Measurements from ENCODE around the gene SYTL3. TPM values are rescaled to one million over a fixed set of nuclear protein-coding genes. Genes with fewer than 3 reads are reported as not detected.
A peak's percentile ranks its signal among the peaks of the same experiment; 100 is the strongest.
"Not testable (repeated sequence)": the region's sequence is repeated elsewhere in the genome, so short reads cannot be mapped to it uniquely, and the experiment has no call there.

The SYTL3 gene
- total RNA-seq, 2 experiments from 2014 or later = 106 to 112 TPM

GRCh38 chr6:158648682-158649131, 1.1 kb upstream of the SYTL3 start:
- no peaks in the 10 kb centered on the region for H3K27me3 Mint-ChIP-seq
- H3K9me3 Mint-ChIP-seq (ENCODE audit: low read depth) = no peaks in the 10 kb centered on the region
- H3K27ac Mint-ChIP-seq = peak overlapping the region; percentile 96
- peak; percentile 9 for ATAC-seq
- peaks cover 65% of the 10 kb centered on the region for H3K4me1 Mint-ChIP-seq
- CTCF ChIA-PET = interaction anchor here (1.0 to 1.9 kb wide), 6 partner anchors 11 to 434 kb away, joined by 3 to 7 read pairs (median 4); no protein-coding TSS in a partner anchor
- peaks cover 37% of the 10 kb centered on the region for H3K36me3 Mint-ChIP-seq
- H3K4me3 Mint-ChIP-seq = peak overlapping the region; percentile 25
- peak; percentile 59 for DNase-seq

DNA sequence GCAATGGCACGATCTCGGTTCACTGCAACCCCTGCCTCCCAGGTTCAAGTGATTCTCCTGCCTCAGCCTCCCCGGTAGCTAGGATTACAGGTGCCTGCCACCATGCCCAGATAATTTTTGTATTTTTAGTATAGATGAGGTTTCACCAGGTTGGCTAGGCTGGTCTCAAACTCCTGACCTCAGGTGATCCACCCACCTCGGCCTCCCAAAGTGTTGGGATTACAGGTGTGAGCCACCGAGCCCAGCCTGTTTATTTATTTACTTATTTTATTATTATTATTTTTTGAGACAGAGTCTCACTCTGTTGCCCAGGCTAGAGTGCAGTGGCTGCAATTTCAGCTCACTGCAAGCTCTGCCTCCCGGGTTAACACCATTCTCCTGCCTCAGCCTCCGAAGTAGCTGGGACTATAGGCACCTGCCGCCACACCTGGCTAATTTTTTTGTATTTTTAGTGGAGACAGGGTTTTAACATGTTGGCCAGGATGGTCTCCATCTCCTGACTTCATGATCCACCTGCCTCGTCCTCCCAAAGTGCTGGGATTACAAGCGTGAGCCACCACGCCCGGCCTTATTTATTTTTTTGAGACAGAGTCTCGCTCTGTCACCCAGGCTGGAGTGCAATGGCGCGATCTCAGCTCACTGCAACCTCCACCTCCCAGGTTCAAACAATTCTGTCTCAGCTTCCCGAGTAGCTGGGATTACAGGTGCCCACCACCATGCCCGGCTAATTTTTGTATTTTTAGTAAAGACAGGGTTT, 2.3 kb downstream of the SYTL3 start:
- not testable (repeated sequence) for ATAC-seq; H3K27me3 Mint-ChIP-seq; H3K9me3 Mint-ChIP-seq (ENCODE audit: low read depth)
- Mint-ChIP-seq H3K4me3 (peak overlapping the region; percentile 78), H3K36me3 (peaks cover 64% of the 10 kb centered on the region), H3K27ac (peak overlapping the region; percentile 98), H3K4me1 (peaks cover 76% of the 10 kb centered on the region)
- CTCF ChIA-PET = interaction anchor here (0.8 to 2.1 kb wide), 4 partner anchors 8 to 438 kb away, joined by 3 to 18 read pairs (median 4); partner anchors contain the start of gene DYNLT1
- peak; percentile 39 for DNase-seq

DNA sequence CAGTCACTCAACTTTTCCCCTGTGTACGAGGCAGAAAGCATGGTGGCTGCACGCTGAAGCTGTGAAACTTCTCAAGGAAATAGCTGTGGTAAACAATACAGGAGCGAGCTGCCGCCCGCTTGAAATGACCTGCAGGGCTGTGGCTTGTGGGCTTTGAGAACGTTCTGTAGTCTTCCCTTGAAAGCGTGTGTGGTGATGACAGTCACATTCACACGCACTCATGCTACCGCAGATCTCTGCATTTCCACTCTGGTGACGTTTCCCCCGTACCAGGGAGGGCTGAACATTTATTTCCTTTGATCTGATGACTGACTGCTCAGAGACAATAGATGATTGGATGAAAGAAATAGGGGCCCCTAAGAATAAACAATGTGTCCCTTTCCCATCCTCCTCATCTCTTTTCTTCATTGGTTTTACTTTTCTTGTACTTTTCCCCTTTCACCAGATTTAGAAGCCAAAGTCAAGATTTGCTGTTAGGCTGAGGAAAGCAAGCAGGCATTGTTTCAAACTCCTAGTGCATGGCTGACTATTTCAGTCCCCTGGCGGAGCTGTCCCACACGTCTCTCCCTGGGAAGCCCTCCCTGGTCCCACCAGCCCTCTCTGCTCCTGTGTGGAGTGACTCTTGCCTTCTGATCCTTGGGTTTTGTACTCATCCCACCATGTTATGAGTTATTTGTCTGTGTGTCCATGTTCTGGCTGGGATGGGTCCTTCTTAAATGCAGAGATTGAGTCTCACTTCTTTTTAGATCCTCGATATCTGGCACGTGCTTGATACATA, 3.9 kb downstream of the SYTL3 start:
- Mint-ChIP-seq H3K27ac (peak overlapping the region; percentile 98), H3K27me3 (no peaks in the 10 kb centered on the region), H3K9me3 (ENCODE audit: low read depth) (no peaks in the 10 kb centered on the region), H3K4me3 (peak overlapping the region; percentile 78), H3K36me3 (peaks cover 65% of the 10 kb centered on the region), H3K4me1 (peaks cover 74% of the 10 kb centered on the region)
- ATAC-seq (peak; percentile 68), DNase-seq (peak; percentile 98)
- CTCF ChIA-PET = interaction anchor here (0.8 to 2.1 kb wide), 4 partner anchors 10 to 439 kb away, joined by 3 to 18 read pairs (median 4); partner anchors contain the start of gene DYNLT1

- Mint-ChIP-seq H3K4me3 (peak overlapping the region; percentile 78), H3K27me3 (no peaks in the 10 kb centered on the region), H3K36me3 (peaks cover 70% of the 10 kb centered on the region), H3K4me1 (peaks cover 73% of the 10 kb centered on the region), H3K27ac (peak overlapping the region; percentile 98), H3K9me3 (ENCODE audit: low read depth) (no peaks in the 10 kb centered on the region)
- ATAC-seq (no peak), DNase-seq (peak; percentile 49)
- CTCF ChIA-PET = no interaction called here
These were observed 4.6 kb downstream of the SYTL3 start for GRCh38 chr6:158654498-158654897.

- no peaks in the 10 kb centered on the region for H3K27me3 Mint-ChIP-seq
- H3K36me3 Mint-ChIP-seq = peaks cover 70% of the 10 kb centered on the region
- peaks cover 72% of the 10 kb centered on the region for H3K4me1 Mint-ChIP-seq
- CTCF ChIA-PET = interaction anchor here (1.4 kb wide), 1 partner anchor 36 kb away, joined by 5 read pairs; no protein-coding TSS in a partner anchor
- no peaks in the 10 kb centered on the region for H3K9me3 Mint-ChIP-seq (ENCODE audit: low read depth)
- peak overlapping the region; percentile 98 for H3K27ac Mint-ChIP-seq
- ATAC-seq (no peak), DNase-seq (peak; percentile 37)
- peak overlapping the region; percentile 78 for H3K4me3 Mint-ChIP-seq
These were observed 5.2 kb downstream of the SYTL3 start for GRCh38 chr6:158654960-158655489.

- peak overlapping the region; percentile 98 for H3K27ac Mint-ChIP-seq
- no peaks in the 10 kb centered on the region for H3K9me3 Mint-ChIP-seq (ENCODE audit: low read depth)
- H3K4me1 Mint-ChIP-seq = peaks cover 77% of the 10 kb centered on the region
- DNase-seq (peak; percentile 36), ATAC-seq (no peak)
- CTCF ChIA-PET = interaction anchor here (1.4 kb wide), 1 partner anchor 36 kb away, joined by 5 read pairs; no protein-coding TSS in a partner anchor
- H3K4me3 Mint-ChIP-seq = peak overlapping the region; percentile 78
- H3K27me3 Mint-ChIP-seq = no peaks in the 10 kb centered on the region
- H3K36me3 Mint-ChIP-seq = peaks cover 72% of the 10 kb centered on the region
These were observed 6.0 kb downstream of the SYTL3 start for GRCh38 chr6:158655569-158656450.

GRCh38 chr6:158656986-158657385, 7.1 kb downstream of the SYTL3 start:
- CTCF ChIA-PET; ATAC-seq; H3K27me3 Mint-ChIP-seq; H3K9me3 Mint-ChIP-seq (ENCODE audit: low read depth); H3K4me3 Mint-ChIP-seq: not testable (repeated sequence)
- peak; percentile 8 for DNase-seq
- Mint-ChIP-seq H3K36me3 (peaks cover 69% of the 10 kb centered on the region), H3K27ac (peak overlapping the region; percentile 36), H3K4me1 (peaks cover 71% of the 10 kb centered on the region)

- CTCF ChIA-PET = interaction anchor here (0.6 to 6.8 kb wide), 16 partner anchors 9 to 442 kb away, joined by 3 to 75 read pairs (median 4); partner anchors contain the start of gene DYNLT1
- no peak overlapping the region for H3K4me3 Mint-ChIP-seq
- H3K27me3 Mint-ChIP-seq = no peaks in the 10 kb centered on the region
- H3K36me3 Mint-ChIP-seq = peaks cover 59% of the 10 kb centered on the region
- H3K9me3 Mint-ChIP-seq (ENCODE audit: low read depth) = no peaks in the 10 kb centered on the region
- peak; percentile 70 for ATAC-seq
- peak overlapping the region; percentile 40 for H3K27ac Mint-ChIP-seq
- peak; percentile 61 for DNase-seq
- peaks cover 45% of the 10 kb centered on the region for H3K4me1 Mint-ChIP-seq
These were observed 10.5 kb downstream of the SYTL3 start for GRCh38 chr6:158660333-158660754.

DNA sequence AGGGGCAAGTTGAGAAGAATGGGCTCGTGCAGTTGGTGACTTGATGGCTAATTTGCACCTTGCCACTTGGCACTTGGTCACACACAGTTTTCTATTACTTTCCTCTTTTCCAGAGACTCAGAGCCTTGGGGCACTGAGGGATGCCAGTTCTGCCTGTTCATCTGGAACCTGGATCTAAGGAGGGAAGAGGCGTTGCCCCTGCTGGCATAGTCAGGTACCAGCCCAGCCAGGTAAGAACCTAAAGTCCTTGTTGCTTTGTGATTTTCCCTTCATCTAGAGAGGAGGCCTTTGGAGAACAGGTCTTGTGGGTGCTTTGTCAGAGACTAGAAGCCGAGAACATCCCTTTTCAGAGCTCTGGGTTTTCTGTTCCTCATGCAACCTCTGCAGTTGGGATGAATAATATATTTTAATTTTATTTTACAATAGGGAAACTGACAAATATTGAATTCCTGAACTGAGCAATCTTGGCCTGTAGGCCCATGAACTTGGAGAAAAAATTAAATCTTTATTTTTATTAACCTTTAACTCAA, 11.4 kb downstream of the SYTL3 start:
- DNase-seq (no peak), ATAC-seq (no peak)
- peak overlapping the region; percentile 56 for H3K27ac Mint-ChIP-seq
- peaks cover 36% of the 10 kb centered on the region for H3K4me1 Mint-ChIP-seq
- H3K9me3 Mint-ChIP-seq (ENCODE audit: low read depth) = no peaks in the 10 kb centered on the region
- no peak overlapping the region for H3K4me3 Mint-ChIP-seq
- CTCF ChIA-PET = interaction anchor here (1.1 to 6.8 kb wide), 5 partner anchors 14 to 128 kb away, joined by 3 to 75 read pairs (median 9); partner anchors contain the start of gene DYNLT1
- H3K36me3 Mint-ChIP-seq = peaks cover 55% of the 10 kb centered on the region
- H3K27me3 Mint-ChIP-seq = no peaks in the 10 kb centered on the region

GRCh38 chr6:158662607-158662953, 12.7 kb downstream of the SYTL3 start:
- Mint-ChIP-seq H3K4me3 (no peak overlapping the region), H3K9me3 (ENCODE audit: low read depth) (no peaks in the 10 kb centered on the region), H3K27me3 (no peaks in the 10 kb centered on the region), H3K4me1 (peaks cover 27% of the 10 kb centered on the region), H3K27ac (no peak overlapping the region), H3K36me3 (peaks cover 59% of the 10 kb centered on the region)
- CTCF ChIA-PET = interaction anchor here (0.8 to 6.8 kb wide), 7 partner anchors 11 to 35 kb away, joined by 3 to 75 read pairs (median 3); partner anchors contain the start of genes DYNLT1 and SYTL3
- DNase-seq = no peak
- ATAC-seq = no peak

DNA sequence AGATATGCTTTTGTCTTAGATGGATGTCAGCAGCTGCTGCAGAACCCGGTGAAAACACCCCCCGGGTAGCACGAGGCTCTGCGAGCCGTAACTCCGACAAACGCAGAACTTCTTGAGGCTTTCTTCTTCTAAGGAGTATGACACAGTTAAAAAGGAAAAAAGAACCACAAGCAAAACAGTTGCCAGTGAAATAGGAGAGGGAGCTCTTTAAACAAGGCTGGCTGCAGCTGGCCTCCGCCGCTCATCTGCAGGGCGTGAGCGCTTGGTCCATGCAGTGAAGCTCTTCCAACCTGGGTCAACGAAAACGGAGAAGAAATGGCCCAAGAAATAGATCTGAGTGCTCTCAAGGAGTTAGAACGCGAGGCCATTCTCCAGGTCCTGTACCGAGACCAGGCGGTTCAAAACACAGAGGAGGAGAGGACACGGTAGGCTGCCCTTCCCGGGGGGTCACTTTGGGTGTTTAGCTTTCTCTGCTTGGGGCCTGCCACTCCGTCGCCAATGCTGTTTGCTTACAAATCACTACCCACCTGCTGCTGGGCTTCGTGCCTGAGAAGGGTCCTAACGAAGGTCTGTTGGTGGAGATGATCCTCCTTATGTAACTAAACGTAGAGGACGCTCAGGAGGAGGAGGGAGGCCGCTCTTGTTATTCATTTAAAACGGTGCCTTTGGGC, 13.2 kb downstream of the SYTL3 start:
- Mint-ChIP-seq H3K27me3 (no peaks in the 10 kb centered on the region), H3K4me1 (peaks cover 27% of the 10 kb centered on the region), H3K27ac (no peak overlapping the region), H3K9me3 (ENCODE audit: low read depth) (no peaks in the 10 kb centered on the region), H3K36me3 (peaks cover 62% of the 10 kb centered on the region), H3K4me3 (no peak overlapping the region)
- ATAC-seq = no peak
- CTCF ChIA-PET = interaction anchor here (0.6 to 6.8 kb wide), 6 partner anchors 10 to 28 kb away, joined by 3 to 75 read pairs (median 4); partner anchors contain the start of genes DYNLT1 and SYTL3
- DNase-seq = no peak

All from activated CD8-positive, alpha-beta memory T cell treated with anti-CD3 and anti-CD28 coated beads, Interleukin-2, amount 10 ng/mL, durations not matched to agents 7 days and 5 days (primary cell).